Hepatocyte (in vitro differentiated cells): ENCODE results near the gene LUZP2.

Source experiments
- CTCF ChIP-seq: fragments of 200-600 bp; sonication (generic); IDR thresholded peaks from 2 replicates; pipeline ENCODE4 v1.5.1; 2016; ENCODE audit warnings: antibody characterized with exemption, mild to moderate bottlenecking; ENCODE audit not compliant: poor library complexity
- EZH2 ChIP-seq: fragments of 200-600 bp; sonication (generic); IDR thresholded peaks from 2 replicates; pipeline ENCODE4 v1.6.1; 2016; ENCODE audit warnings: antibody characterized with exemption, mild to moderate bottlenecking, borderline replicate concordance
- EZH2phosphoT487 ChIP-seq: fragments of 200-600 bp; sonication (generic); IDR thresholded peaks from one replicate; pipeline ENCODE4 v1.6.1; 2018; ENCODE audit warnings: antibody characterized with exemption, mild to moderate bottlenecking, low read depth, moderate library complexity; ENCODE audit not compliant: unreplicated experiment, severe bottlenecking

- TF ChIP-seq CTCF: no peak
- no peak for TF ChIP-seq EZH2
- TF ChIP-seq EZH2phosphoT487: no peak
These were observed 561.0 kb downstream of the LUZP2 start for GRCh38 chr11:25057861-25058260.
